GM19438 (cell line): ENCODE data around the gene DPH6.
"Not testable (repeated sequence)": the region's sequence is repeated elsewhere in the genome, so short reads cannot be mapped to it uniquely, and the experiment has no call there.

Experiments
- ATAC-seq: cut with Tn5 transposase; IDR thresholded peaks from one replicate; pipeline ENCODE4 v1.9.1; 2021; ENCODE audit warnings: low read depth; ENCODE audit not compliant: unreplicated experiment

DPH6 gene

DNA sequence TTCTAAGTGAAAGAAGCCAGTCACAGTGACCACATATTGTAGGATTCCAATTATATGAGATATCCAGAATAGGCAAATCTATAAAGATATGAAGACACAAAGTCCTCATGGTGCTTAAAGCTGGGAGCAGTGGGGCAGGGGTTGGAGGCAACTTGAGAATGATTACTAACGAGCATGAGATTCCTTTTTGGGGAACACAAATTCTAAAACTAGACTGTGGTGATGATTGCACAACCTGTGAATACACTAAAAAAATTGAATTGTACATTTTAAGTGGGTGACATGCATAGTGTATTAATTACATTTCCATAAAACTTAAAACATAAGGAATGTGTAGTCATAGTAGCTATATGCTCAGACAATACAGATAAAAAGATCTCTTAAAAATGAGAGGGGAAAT is 103.2 kb downstream of the DPH6 start:
- ATAC-seq, result no peak

DNA sequence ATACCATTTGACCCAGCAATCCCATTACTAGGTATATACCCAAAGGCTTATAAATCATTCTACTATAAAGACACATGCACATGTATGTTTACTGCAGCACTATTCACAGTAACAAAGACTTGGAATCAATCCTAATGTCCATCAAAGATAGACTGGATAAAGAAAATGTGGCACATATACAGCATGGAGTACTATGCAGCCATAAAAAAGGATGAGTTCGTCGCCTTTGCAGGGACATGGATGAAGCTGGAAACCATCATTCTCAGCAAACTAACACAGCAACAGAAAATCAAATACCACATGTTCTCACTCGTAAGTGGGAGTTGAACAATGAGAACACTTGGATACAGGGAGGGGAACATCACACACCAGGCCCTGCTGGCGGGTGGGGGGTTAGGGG is 104.7 kb downstream of the DPH6 start:
- ATAC-seq, result not testable (repeated sequence)

DNA sequence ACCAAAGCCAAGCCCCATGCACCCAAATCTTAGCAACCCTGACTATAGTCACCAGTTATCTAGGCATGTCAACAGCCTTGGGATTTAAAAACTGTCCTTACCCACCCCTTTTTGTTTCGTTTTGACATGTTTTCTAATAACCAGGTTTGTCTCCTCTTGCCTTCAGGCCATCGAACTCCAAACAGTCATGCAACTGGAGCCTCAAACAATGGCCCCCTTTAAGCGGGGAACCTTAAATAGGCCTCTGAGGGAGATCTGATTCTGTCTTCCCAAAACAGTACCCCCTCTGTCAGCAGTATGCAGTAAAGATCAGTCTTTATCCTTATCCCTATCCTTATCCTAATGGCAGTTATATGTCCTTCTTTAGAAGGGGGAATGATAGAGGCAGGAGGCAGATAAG is 105.7 kb downstream of the DPH6 start:
- ATAC-seq, result no peak

DNA sequence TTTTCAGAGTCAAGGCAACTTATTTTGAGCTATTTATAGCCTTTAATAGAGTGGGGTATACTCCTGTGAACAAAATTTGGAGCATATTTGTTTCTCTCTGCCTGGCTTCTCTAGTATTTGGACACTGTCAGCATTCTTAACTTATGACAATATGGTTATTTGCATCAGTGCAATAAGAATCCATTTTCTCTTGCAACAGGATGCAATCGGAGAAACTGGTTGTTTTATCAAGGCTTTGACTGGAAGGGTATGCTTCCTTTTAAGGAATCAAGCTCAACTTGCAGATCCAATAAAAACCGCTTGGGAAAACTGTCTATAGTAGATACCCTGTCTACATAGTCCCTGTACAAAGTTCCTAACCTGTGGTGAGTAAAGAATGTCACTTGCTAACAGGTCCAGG is 106.7 kb downstream of the DPH6 start:
- ATAC-seq, result no peak

DNA sequence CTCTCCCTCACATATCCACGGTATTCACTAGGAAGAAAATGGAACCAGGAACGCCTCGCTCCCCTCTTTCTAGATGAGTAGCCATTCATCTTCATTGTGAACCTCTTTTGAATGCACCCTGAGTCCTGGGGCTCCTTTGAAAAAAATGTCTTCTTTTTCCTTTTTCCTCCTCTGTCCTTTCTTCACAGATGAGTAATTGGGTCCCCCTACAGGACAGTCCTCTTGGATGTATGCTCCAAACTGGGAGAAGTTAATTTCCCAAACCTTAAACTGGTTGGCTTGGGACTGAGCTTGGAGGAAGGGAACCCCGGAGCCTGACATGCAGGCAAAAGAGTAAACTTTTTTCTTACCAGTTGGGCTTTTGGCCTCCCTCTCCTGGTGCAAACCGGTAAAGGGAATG is 108.8 kb downstream of the DPH6 start:
- ATAC-seq, result no peak

DNA sequence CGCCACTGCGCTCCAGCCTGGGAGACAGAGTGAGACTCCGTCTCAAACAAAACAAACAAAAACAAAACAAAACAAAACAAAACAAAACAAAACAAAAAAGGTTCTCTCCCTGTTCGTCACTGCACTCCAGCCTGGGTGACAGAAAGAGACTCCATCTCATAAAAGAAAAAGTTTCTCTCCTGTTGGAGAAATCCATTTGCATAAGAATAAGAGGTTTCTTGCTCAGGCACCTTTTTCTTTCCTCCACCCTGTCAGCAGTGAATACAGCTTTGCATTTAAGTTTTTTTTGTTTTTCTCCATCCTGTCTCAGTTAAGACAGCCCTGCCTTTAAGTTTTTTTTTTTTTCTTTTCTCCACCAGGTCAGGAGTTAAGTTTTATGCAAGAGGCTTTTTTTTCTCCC is 109.5 kb downstream of the DPH6 start:
- ATAC-seq, result no peak

DNA sequence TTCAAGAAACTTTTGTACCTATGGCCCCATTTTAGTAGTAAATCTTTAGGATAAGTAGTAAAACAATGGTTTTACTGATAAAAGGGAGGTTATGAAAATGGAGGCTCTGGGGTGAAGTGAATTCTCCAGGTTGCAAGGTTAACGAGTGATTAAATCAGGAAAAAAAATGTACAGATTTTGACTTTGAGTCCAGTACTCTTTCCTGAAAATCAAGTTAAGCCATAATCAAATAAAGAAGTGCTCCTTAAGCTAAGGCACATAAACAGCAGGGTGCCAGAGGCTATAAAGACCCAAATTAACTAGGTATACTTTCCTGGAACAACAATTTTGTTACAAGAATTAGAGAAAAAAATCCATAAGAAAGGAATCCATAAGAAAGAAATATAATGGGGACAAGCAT is 114.7 kb downstream of the DPH6 start:
- no peak for ATAC-seq

DNA sequence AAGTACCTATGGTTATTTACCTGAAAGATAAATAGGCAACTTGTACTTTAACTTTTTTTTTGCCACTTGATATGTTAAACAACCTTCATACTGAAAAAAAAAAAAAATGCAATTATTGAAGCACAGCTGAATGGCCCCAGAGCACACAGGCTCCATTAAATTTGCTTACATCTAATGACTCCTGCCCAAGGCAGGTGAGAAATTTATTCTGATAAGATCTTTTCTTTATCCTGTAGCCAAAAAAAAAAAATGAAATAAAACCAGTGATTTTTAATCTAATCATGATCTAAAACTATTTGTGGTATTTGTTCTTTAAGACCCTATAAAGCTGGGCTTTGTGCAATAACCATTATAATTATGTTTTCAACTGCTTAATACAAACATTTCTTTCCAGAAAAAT is 115.7 kb downstream of the DPH6 start:
- ATAC-seq, result no peak

DNA sequence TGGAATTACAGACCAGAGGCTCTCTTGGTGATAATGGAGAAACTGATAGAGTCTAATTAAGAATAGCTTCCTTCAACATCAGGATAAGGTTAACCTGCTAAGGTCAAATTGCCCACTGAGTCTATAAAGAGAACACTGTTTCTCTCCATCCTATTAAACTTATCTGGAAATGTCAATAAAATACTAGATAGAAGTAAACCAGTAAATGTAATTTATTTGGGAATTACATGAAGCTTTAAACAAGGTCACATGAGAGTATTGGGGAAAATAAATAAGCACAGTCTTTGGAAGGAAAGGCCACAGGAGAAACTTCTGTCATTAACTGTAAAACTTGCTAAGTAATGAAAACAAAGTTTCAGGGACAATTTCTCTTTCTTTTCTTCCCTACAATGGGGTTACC is 118.5 kb downstream of the DPH6 start:
- no peak for ATAC-seq

DNA sequence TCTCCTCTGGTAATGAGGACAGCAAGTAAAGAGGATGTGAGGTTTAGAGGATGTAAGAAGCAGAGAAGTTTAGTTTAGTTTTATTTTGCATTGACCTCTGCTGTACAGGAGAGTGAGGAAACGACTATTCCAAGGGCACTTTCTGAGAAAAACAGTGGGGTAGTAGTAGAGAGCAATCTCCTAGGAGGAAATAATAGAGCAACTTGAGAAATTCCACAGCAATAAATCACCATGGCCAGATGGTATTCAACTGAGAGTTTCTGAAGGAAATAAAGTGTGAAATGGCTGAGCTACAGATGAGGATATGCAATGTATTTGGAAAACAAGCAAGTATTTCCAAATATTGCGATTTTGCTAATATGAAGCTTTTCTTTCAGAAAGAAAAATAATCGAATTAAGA is 118.9 kb downstream of the DPH6 start:
- ATAC-seq, result no peak

DNA sequence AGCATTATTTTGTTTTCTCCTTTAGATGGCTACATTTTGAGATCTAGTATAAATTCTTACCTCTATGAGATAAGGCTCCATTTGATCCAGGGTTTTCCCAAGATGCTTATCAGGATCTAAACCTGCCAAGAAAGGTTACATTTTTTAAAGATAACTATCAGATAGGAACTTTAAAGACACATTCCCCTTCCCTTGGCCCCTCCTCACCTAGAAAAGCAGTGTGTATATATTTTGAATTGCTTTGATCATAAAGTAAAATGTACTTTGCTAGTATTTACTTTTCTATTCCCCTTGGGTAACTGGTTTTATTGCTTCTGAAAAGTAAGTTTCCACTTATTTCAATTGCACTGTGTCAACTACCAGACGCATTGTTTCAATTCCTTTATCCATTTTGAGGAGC is 135.2 kb downstream of the DPH6 start:
- ATAC-seq, result no peak

DNA sequence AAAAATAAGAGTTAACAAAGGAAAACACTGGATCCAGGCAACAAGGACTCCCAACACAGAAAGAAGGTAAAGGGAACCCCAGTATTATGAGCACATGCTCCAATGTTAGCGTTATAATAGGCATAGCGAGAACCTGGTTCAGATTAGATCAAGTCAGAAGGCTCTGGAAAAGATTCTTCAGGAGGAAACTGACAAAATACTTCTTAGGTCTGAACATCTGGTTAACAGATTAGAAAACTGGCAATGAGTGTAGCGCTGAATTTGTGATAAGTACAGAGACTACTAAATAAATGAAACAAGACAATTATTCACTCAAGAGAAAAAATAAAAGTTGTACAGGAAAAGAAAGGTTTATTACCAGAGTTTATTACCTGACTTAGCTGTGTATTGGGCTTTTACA is 146.1 kb downstream of the DPH6 start:
- no peak for ATAC-seq

DNA sequence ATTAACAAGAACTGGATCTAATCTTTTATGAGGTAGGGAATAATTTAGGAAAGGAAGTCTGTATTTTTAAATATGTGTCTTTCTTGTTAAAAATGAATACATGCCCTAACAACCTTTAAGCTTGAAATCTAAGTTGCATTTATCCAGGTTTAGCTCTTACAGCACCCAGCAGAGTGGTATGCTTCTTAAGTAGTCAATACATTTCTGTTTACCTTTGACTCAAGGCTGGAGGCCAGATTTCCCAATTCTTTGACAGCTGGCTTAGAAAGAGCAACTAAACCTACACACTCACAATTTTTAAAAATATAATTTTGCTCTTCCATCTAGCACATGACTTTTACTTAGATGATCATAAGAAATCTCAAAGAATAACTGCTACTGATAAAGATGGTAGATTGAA is 148.9 kb downstream of the DPH6 start:
- ATAC-seq, result no peak

DNA sequence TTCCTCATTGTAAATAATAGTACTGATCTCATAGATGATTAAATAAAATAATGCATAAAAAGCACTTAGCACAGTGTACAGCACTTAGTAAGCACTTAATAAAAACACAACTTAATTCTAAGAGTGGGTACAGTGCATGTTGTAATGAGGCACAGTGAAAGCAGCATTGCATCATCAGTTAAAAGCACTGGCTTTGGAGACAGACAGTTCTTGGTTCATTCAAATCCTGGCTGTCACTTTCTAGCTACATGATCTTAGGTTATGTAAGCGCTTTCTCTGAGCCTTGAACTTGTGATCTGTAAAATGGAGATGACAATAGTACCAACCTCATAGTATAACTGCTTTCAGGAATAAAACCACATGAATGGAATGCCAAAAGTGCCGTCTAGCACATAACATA is 151.5 kb downstream of the DPH6 start:
- no peak for ATAC-seq

DNA sequence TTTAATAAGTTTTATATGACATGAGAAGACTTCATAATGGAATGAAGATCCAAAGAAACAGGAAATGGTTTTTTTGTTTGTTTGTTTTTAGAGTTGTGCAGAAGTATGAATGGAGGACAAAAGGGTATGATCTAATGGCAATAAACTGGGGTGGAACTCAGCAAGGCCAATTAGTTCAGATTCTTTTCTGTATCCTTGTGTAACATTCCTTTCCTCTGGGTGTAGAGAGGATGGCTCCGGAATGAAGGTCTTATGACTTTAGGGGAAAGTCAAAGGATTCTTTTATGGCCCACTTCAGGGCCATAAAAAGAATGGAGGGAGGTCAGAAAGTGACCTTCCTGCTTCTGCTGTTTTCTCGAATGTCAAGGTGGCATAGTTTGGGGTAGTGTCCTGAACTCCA is 152.6 kb downstream of the DPH6 start:
- no peak for ATAC-seq

DNA sequence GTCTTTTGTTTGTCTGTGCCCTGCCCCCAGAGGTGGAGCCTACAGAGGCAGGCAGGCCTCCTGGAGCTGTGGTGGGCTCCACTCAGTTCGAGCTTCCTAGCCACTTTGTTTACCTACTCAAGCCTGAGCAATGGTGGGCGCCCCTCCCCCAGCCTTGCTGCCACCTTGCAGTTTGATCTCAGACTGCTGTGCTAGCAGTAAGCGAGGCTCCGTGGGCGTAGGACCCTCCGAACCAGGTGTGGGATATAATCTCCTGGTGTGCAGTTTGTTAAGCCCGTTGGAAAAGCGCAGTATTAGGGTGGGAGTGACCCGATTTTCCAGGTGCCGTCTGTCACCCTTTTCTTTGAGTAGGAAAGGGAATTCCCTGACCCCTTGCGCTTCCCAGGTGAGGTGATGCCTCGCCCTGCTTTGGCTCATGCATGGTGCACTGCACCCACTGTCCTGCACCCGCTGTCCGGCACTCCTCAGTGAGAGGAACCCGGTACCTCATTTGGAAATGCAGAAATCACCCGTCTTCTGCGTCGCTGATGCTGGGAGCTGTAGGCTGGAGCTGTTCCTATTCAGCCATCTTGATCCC is 154.5 kb downstream of the DPH6 start:
- ATAC-seq, result not testable (repeated sequence)

DNA sequence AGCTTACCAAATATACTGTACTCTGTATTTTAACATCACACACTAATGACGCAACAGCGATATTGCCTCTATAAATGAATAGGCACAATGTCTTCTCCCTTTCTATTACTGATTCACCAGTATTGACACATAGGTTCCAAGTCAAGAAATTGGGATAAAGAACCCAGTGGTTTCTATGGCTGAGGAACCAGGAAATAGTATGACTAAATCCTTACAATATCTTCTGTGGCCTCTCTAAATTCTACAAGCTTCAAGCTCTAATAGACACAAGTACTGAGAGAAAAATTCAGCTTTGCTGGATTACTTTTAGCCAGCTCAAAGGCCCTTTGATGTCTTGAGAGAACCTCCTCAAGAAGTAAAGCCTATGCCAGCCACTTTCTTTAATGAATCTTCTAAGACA is 162.5 kb downstream of the DPH6 start:
- no peak for ATAC-seq

DNA sequence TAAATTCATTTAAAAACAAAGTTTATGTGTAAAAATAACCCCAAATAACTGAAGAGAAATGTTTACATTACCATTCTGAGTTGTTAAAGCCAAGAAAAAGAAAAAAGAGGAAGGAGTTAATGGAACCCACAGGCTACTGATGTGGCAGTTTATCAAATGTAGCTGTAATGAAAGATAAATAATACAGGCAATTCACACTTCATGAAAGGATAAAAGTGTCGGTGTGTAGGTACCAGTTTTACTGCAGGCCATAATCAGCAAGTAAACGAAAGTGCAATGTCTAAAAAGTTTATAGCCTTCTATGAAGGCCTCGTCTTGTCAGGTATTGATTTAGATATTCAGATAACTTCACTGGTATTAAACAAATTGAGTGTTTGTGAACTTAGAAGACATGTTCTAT is 164.6 kb downstream of the DPH6 start:
- ATAC-seq, result no peak

DNA sequence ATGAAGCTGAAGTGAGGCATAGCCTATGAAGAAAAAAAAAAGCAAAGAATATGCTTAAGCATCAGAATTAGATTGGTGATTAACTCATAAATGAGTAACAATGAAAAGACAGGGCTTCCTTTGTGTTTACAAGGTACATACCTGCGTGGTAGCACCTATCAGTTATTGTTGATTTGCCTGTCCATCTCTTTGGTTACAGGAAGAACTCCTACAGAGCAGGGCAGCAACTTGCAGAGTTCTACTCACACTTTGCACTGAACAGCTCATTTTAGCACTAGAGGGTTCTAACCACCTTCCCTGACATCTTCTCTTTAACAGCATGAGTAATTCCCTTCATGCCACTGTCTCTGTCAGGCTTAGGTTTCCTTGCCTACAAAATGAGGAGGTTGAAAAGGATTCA is 166.0 kb downstream of the DPH6 start:
- ATAC-seq, result no peak

DNA sequence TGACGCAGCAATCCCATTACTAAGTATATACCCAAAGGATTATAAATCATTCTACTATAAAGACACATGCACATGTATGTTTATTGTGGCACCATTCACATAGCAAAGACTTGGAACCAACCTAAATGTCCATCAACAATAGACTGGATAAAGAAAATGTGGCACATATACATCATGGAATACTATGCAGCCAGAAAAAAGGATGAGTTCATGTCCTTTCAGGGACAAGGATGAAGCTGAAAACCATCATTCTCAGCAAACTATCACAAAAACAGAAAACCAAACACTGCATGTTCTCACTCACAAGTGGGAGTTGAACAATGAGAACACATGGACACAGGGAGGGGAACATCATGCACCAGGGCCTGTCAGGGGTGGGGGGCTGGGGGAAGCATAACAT is 167.5 kb downstream of the DPH6 start:
- not testable (repeated sequence) for ATAC-seq

DNA sequence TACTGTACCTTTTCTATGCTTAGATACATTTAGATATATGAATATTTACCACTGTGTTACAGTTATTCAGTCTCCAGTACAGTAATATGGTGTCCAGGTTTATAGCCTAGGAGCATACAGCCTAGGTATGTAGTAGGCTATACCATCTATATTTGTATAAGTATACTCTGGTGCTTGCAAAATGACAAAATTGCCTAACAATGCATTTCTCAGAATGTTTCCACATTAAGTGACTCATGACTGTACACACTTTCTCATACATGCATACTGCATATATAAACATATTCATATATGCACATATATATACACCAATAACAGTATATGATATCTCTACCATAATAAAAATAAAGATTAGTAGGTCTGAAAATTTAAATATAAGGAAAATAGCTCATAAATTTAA is 169.3 kb downstream of the DPH6 start:
- no peak for ATAC-seq

DNA sequence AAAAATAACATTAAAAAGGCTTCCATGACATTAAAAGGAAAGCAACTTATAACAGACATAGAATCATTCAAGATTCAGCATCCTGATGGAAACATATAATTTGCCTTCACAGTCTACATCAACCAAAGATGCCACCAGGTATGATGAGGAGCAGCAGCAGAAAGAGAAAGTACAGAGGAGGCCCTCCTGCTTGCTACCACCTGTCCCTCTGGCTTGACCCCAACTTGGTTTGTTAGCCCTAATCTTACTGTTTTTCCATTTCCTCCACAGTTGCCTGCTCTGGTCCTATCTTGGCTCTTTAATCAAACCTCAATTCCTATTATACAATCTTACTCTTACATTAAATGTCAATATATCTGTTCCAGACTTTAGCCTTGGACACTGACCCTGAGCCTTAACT is 171.3 kb downstream of the DPH6 start:
- no peak for ATAC-seq

DNA sequence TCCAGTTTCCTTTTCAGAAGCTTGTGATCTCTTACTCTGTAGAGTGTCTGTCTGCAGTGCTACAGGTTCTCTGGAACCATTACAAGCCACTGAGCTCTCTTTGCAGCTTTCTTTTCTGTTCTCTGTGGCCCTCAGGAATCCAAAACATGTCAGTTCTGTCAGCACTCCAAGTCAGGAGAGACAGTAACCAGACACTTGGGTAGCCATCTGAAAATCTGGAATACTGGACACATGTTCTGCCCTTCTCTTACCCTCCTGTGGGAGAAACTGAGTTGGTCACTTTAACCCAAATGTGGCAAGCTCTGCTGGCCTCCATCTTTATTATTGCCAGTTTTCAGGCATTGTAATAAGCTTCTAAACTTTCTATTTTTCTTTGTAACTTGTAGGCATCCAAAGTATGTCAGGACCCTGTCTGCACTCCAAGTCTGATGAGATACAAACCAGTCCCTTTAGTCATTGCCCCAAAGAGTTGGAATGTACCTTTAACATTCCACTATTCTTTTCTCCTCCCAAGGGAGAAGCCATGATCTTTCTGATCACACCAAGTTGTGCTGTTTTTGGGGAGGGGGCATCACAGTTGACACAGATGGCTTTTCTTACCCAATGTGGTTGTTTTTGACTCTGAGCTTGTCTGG is 183.7 kb downstream of the DPH6 start:
- ATAC-seq, result no peak
